GM12892 (cell line): ENCODE measurements around the gene FOXN4.

Experiments used
- POLR2A ChIP-seq: IDR thresholded peaks from 2 replicates; pipeline ENCODE4 v1.6.1; 2011; ENCODE audit warnings: low read depth, low read length, control low read depth
- POLR2AphosphoS5 ChIP-seq: IDR thresholded peaks from 2 replicates; pipeline ENCODE4 v1.6.1; 2011; ENCODE audit warnings: low read depth, low read length, control low read depth

DNA sequence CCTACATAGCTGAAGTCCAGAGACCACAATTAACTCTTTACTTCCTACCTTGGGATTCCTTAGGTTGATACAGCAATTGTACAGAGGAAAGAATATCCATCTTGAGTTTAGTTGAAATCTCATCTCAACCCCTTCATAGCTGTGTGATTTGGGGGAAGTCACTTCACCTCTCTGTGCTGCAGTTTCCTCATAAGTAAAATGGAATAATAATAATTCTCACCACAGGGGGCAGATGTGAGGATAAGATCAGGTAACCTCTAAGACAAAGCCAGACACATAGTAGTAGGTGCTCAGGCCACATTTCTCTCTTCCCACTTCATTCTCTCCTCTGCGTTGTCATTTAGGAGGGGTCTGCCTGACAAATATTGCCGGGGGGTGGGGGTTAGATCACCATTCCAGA lies 6.7 kb downstream of the FOXN4 start:
- TF ChIP-seq POLR2A (no peak), POLR2AphosphoS5 (no peak)
